Measurements from ENCODE around the gene COX7C.
"Not testable (repeated sequence)": the region's sequence is repeated elsewhere in the genome, so short reads cannot be mapped to it uniquely, and the experiment has no call there.

The COX7C gene

GRCh38 chr5:86617756-86618576, at the start of gene COX7C:
TSS of gene COX7C (plus strand) at chr5:86617941. CDS start at chr5:86618056, 115 bp downstream.
- H3K27me3 ChIP-seq (ENCODE audit: insufficient read depth, low read length, poor library complexity, severe bottlenecking), result peaks cover 6% of the 10 kb centered on the region
- H3K9ac ChIP-seq (ENCODE audit: low read depth, low read length, poor library complexity, severe bottlenecking), result peak within 1 kb of the TSS; percentile 98
- peak within 1 kb of the TSS; percentile 95 for H2AFZ ChIP-seq (ENCODE audit: low read length)
- no peaks in the 10 kb centered on the region for H3K9me3 ChIP-seq (ENCODE audit: insufficient read depth, low read depth, low read length)
- H3K79me2 ChIP-seq (ENCODE audit: insufficient read depth, low read length), result peaks cover 30% of the 10 kb centered on the region
- peaks cover 27% of the 10 kb centered on the region for H4K20me1 ChIP-seq (ENCODE audit: insufficient read depth, low read length, poor library complexity, severe bottlenecking)
- H3K4me2 ChIP-seq (ENCODE audit: low read depth, low read length, poor library complexity, severe bottlenecking), result peak within 1 kb of the TSS; percentile 85
- no peaks in the 10 kb centered on the region for H3K9me2 ChIP-seq (replicated peaks; ENCODE audit: low read depth, low read length)
- TF ChIP-seq EZH2phosphoT487 (IDR thresholded peaks at IDR 0.05; ENCODE audit: borderline replicate concordance) (no peak), CTCF (conservative IDR thresholded peaks at IDR 0.05; ENCODE audit: low read length) (no peak)
- peaks cover 22% of the 10 kb centered on the region for H3K4me1 ChIP-seq (ENCODE audit: insufficient read depth, low read length, poor library complexity, severe bottlenecking)
- H3K4me3 ChIP-seq (ENCODE audit: low read length, poor library complexity, severe bottlenecking), result peak within 1 kb of the TSS; percentile 100
- H3F3A ChIP-seq (ENCODE audit: low read depth), result no peaks in the 10 kb centered on the region
- peaks cover 27% of the 10 kb centered on the region for H3K36me3 ChIP-seq (ENCODE audit: insufficient read depth, low read length)

GRCh38 chr5:86569522-86570426, 48.0 kb upstream of the COX7C start:
- not testable (repeated sequence) for H3K27me3 ChIP-seq (ENCODE audit: insufficient read depth, low read length, poor library complexity, severe bottlenecking); H3K9ac ChIP-seq (ENCODE audit: low read depth, low read length, poor library complexity, severe bottlenecking); H3K4me3 ChIP-seq (ENCODE audit: low read length, poor library complexity, severe bottlenecking); H3K79me2 ChIP-seq (ENCODE audit: insufficient read depth, low read length); H3K9me3 ChIP-seq (ENCODE audit: insufficient read depth, low read depth, low read length); H3K36me3 ChIP-seq (ENCODE audit: insufficient read depth, low read length); H3F3A ChIP-seq (ENCODE audit: low read depth); H3K9me2 ChIP-seq (replicated peaks; ENCODE audit: low read depth, low read length); H3K4me2 ChIP-seq (ENCODE audit: low read depth, low read length, poor library complexity, severe bottlenecking); H4K20me1 ChIP-seq (ENCODE audit: insufficient read depth, low read length, poor library complexity, severe bottlenecking)
- peaks cover 17% of the 10 kb centered on the region for H3K4me1 ChIP-seq (ENCODE audit: insufficient read depth, low read length, poor library complexity, severe bottlenecking)
- H2AFZ ChIP-seq (ENCODE audit: low read length), result peak overlapping the region; percentile 55; the same call in 1 of the 2 replicates

GRCh38 chr5:86570427-86571083, 47.2 kb upstream of the COX7C start:
- Histone ChIP-seq H3K9me2 (replicated peaks; ENCODE audit: low read depth, low read length) (no peaks in the 10 kb centered on the region), H3K4me1 (ENCODE audit: insufficient read depth, low read length, poor library complexity, severe bottlenecking) (peaks cover 10% of the 10 kb centered on the region), H3F3A (ENCODE audit: low read depth) (no peaks in the 10 kb centered on the region), H3K4me3 (ENCODE audit: low read length, poor library complexity, severe bottlenecking) (no peak overlapping the region), H2AFZ (ENCODE audit: low read length) (peak overlapping the region; percentile 55; the same call in 1 of the 2 replicates), H3K36me3 (ENCODE audit: insufficient read depth, low read length) (no peaks in the 10 kb centered on the region), H3K4me2 (ENCODE audit: low read depth, low read length, poor library complexity, severe bottlenecking) (no peak overlapping the region), H3K9me3 (ENCODE audit: insufficient read depth, low read depth, low read length) (no peaks in the 10 kb centered on the region; the same call in 1 of the 2 replicates), H3K27me3 (ENCODE audit: insufficient read depth, low read length, poor library complexity, severe bottlenecking) (no peaks in the 10 kb centered on the region), H4K20me1 (ENCODE audit: insufficient read depth, low read length, poor library complexity, severe bottlenecking) (no peaks in the 10 kb centered on the region), H3K9ac (ENCODE audit: low read depth, low read length, poor library complexity, severe bottlenecking) (no peak overlapping the region), H3K79me2 (ENCODE audit: insufficient read depth, low read length) (no peaks in the 10 kb centered on the region)
- TF ChIP-seq EZH2phosphoT487 (IDR thresholded peaks at IDR 0.05; ENCODE audit: borderline replicate concordance) (no peak), CTCF (conservative IDR thresholded peaks at IDR 0.05; ENCODE audit: low read length) (no peak)

GRCh38 chr5:86571109-86571508, 46.6 kb upstream of the COX7C start:
- H3K4me2 ChIP-seq (ENCODE audit: low read depth, low read length, poor library complexity, severe bottlenecking); H3K79me2 ChIP-seq (ENCODE audit: insufficient read depth, low read length); H4K20me1 ChIP-seq (ENCODE audit: insufficient read depth, low read length, poor library complexity, severe bottlenecking); H3K36me3 ChIP-seq (ENCODE audit: insufficient read depth, low read length); H3F3A ChIP-seq (ENCODE audit: low read depth); H3K4me1 ChIP-seq (ENCODE audit: insufficient read depth, low read length, poor library complexity, severe bottlenecking); H3K9ac ChIP-seq (ENCODE audit: low read depth, low read length, poor library complexity, severe bottlenecking); H3K27me3 ChIP-seq (ENCODE audit: insufficient read depth, low read length, poor library complexity, severe bottlenecking); H3K9me3 ChIP-seq (ENCODE audit: insufficient read depth, low read depth, low read length); H3K9me2 ChIP-seq (replicated peaks; ENCODE audit: low read depth, low read length); H3K4me3 ChIP-seq (ENCODE audit: low read length, poor library complexity, severe bottlenecking): not testable (repeated sequence)
- H2AFZ ChIP-seq (ENCODE audit: low read length), result 0 out of 2 replicates have a peak overlapping the region, but pooled peaks have one; percentile 55
